GM12801 (cell line): ENCODE results near the gene ASTN2.

Experiments
- TF ChIP-seq, protein P1 (sequence below): IDR thresholded peaks from one replicate; pipeline ENCODE4 v1.5.1; 2011; ENCODE audit warnings: control low read depth; ENCODE audit not compliant: insufficient read length; ENCODE audit errors: extremely low read depth

ASTN2 gene

DNA sequence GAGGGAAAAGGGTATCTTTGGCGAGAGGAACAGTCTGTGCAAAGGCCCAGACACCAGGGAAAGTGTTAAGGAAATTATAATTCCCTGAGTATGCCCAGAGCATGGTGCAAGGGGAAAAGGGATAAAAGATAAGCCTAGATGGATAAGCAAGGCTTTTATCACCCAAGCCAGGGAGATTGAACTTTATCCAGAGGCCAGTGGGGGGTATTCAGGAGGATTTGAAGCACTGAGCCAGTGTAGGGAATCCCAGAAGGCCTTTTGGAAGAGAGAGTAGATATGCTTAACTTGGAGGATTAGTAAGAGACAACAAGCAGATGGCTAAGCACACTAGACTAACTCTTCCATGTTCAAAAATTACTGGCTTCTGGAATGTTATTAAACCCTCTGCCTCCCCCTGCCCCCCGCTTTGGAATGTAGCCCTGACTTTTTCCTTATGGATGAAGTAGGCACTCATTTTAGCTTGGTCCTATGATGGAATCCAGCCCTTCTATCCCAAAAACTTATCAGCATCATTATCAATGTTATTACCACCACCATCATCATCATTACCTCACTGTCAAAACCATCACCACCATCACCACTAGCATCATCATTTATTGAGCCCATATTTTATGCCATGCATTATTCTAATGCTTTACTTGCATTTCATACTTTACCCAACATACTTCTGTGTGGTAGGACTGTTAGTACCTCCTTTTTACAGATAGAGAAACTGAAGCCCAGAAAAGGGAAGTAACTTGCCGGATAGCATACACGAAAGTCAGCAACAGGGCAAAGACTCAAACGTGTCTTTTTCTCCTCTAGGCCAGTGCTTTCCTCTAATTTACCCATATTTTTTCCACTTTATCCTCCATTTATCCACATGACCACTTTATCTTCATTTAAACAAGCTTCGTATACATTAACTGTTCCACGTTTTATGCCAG is 1024.3 kb downstream of the ASTN2 start:
- TF ChIP-seq, protein P1, sequence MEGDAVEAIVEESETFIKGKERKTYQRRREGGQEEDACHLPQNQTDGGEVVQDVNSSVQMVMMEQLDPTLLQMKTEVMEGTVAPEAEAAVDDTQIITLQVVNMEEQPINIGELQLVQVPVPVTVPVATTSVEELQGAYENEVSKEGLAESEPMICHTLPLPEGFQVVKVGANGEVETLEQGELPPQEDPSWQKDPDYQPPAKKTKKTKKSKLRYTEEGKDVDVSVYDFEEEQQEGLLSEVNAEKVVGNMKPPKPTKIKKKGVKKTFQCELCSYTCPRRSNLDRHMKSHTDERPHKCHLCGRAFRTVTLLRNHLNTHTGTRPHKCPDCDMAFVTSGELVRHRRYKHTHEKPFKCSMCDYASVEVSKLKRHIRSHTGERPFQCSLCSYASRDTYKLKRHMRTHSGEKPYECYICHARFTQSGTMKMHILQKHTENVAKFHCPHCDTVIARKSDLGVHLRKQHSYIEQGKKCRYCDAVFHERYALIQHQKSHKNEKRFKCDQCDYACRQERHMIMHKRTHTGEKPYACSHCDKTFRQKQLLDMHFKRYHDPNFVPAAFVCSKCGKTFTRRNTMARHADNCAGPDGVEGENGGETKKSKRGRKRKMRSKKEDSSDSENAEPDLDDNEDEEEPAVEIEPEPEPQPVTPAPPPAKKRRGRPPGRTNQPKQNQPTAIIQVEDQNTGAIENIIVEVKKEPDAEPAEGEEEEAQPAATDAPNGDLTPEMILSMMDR, result no peak

GRCh38 chr9:116389541-116390302 is 1025.1 kb downstream of the ASTN2 start:
- TF ChIP-seq, protein P1, result no peak

DNA sequence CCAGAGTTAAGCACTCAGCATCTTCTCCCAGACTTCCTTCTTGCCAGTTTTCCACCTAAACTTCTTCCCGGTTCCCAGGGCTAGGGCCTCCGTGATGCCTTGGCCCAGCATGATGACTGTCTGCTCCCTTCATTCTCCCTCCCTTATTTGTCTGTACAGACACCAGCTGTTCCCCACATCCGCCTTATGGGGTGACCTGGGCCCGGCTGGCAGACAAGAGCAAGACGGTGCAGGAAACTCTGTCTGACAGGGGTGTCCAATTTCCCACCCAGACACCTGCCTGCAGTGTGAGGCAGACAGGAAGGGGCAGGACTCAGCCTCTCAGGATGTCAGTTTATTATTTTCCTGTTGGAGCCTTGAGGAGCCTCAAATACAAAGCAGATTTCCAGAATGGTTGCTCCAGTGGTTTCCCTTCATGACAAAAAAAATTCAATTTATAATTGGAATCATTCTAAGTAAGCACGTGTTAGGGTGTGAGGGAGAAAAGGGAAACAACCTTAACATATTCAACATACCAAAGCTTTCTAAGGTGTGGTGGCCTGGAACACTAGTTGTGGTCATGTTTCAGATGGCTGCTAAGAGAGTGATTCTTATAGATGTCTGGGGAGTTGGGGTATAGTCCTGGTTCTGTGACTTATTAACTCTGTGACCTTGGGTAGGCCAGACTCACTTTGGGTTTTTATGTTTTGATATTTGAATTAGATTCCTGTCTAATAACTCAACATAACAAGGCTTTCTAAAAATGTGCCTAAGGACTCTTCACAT is 1026.7 kb downstream of the ASTN2 start:
- TF ChIP-seq, protein P1, result no peak

- TF ChIP-seq, protein P1, result no peak
These were observed 1030.9 kb downstream of the ASTN2 start for GRCh38 chr9:116383936-116384335.

DNA sequence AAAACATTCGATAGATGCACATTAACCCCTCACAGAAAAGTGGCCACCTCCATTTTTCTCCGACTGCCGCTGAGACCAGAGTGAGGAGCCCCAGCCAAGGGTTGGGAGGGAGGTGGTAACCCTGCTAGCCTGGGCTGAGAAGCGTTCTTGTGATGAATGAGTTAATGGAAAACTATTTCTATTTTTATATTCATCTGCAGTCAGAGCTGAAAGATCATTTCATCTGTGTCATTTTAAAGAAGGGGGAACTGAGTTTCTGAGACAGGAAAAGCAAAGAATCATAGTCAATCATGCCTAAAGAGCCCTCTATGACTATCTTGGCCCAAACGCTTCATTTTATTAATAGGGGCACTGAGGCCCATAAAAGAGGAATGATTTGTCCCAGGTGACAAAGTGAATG is 1031.7 kb downstream of the ASTN2 start:
- TF ChIP-seq, protein P1, result no peak

DNA sequence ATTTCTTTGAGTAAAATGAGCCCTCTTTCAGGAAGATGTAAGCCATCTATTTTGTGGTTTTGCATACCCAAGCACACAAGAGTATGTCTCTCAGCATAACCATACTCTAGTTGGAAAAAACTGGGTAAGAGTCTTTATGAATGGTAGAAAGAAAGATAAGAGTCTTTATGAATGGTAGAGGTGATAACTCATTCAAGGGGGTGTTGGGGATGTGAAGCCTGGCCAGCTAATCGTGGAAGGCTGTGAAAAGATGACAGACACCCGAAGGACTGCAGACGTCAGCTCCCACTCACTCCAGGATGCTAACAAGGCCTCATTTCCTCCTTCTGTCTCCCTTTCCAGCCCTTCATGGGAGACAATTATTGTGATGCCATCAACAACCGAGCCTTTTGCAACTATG is 1032.8 kb downstream of the ASTN2 start:
- TF ChIP-seq, protein P1, result no peak

- TF ChIP-seq, protein P1, result no peak
These were observed 1033.5 kb downstream of the ASTN2 start for GRCh38 chr9:116381350-116381749.
